Gastrocnemius medialis (tissue), 4 donors: ENCODE measurements around the gene POU3F3. TPM values are rescaled to one million over a fixed set of nuclear protein-coding genes. Genes with fewer than 3 reads are reported as not detected.

ENCODE experiments used
- ATAC-seq, 2 donors: fragments of 150-250 bp; one replicate each; pipeline ENCODE4 v1.9.1; 2016
- DNase-seq, 2 donors: peaks; one replicate each; pipeline ENCODE4 v3.0.0-alpha.2; 2019
- H3K27ac ChIP-seq, 4 donors: fragments of 200-600 bp; sonication (generic); 1 replicate in 1 of 4; 2 replicates in 3 of 4; pipeline ENCODE4 v1.5.1; 2016 to 2018; ENCODE audit warnings: mild to moderate bottlenecking in 2 of 4, moderate library complexity in 1 of 4
- H3K27me3 ChIP-seq, 3 donors: fragments of 200-600 bp; sonication (generic) in 2 of 3; 1 replicate in 1 of 3; 2 replicates in 2 of 3; pipeline versions ENCODE4 v1.5.1 to v1.6.0; 2016 to 2019; ENCODE audit warnings: mild to moderate bottlenecking in 1 of 3, moderate library complexity in 1 of 3
- H3K36me3 ChIP-seq, 2 donors: fragments of 200-600 bp; sonication (generic) in 1 of 2; one replicate each; pipeline ENCODE4 v1.5.1; 2017 to 2018
- H3K4me1 ChIP-seq, 2 donors: fragments of 200-600 bp; sonication (generic) in 1 of 2; one replicate each; pipeline ENCODE4 v1.5.1; 2016 to 2017; ENCODE audit warnings: mild to moderate bottlenecking in 2 of 2
- H3K4me3 ChIP-seq, 4 donors: fragments of 200-600 bp; sonication (generic) in 3 of 4; 1 replicate in 1 of 4; 2 replicates in 3 of 4; pipeline ENCODE4 v1.5.1; 2016 to 2019; ENCODE audit warnings: mild to moderate bottlenecking in 2 of 4
- H3K9me3 ChIP-seq, 3 donors: fragments of 200-600 bp; sonication (generic) in 2 of 3; 1 replicate in 1 of 3; 2 replicates in 2 of 3; pipeline ENCODE4 v1.5.1; 2016 to 2019
- CTCF ChIP-seq, 5 experiments: fragments of 450-650 bp in 3 of 5; fragments of 200-600 bp in 2 of 5; sonication (generic) in 2 of 5; IDR thresholded peaks in 4 of 5; conservative IDR thresholded peaks in 1 of 5; 1 replicate in 4 of 5; 2 replicates in 1 of 5; pipeline ENCODE4 v1.5.1; 2016 to 2019; ENCODE audit warnings: antibody characterized with exemption in 5 of 5, mild to moderate bottlenecking in 3 of 5, moderate library complexity in 3 of 5
- POLR2A ChIP-seq, 2 donors: fragments of 450-650 bp; IDR thresholded peaks; one replicate each; pipeline ENCODE4 v1.6.1; 2017; ENCODE audit warnings: antibody characterized with exemption in 2 of 2, mild to moderate bottlenecking in 2 of 2, moderate library complexity in 2 of 2
- in situ Hi-C, 4 donors: fragments of 200-750 bp; cut with MboI; loops; one replicate each; pipeline versions ENCODE4 v1.15.0 to v1.8.0; 2017; ENCODE audit warnings: low sequenced_read_pairs in 4 of 4
- intact Hi-C: fragments of 100-400 bp; cut with DNase I; formaldehyde crosslinking; loops from one replicate; pipeline ENCODE4 v1.15.1; 2023; ENCODE audit warnings: low total_unique reads
- total RNA-seq, 4 donors: library from RNA; depleted of rRNA; stranded (reverse); fragments of >200 nt; gene quantifications; one replicate each; pipeline versions ENCODE4 v1.1.0 to v1.2.3, GENCODE V29; 2016

POU3F3 gene
- total RNA-seq, 4 donors from 2014 or later, result not detected

GRCh38 chr2:104865096-104865470, 11.2 kb downstream of the POU3F3 start:
- in situ Hi-C loops, result no loop called here
- DNase-seq (no peak), ATAC-seq (no peak)
- Histone ChIP-seq H3K27me3 (peaks cover 92 to 99% (median 97%) of the 10 kb centered on the region in 3 donors), H3K27ac (no peak overlapping the region), H3K4me3 (no peak overlapping the region), H3K9me3 (no peaks in the 10 kb centered on the region), H3K36me3 (no peaks in the 10 kb centered on the region), H3K4me1 (peaks cover 5 to 9% of the 10 kb centered on the region in 2 donors)
- intact Hi-C loops, result no loop called here
- no peak for TF ChIP-seq POLR2A (IDR thresholded peaks at IDR 0.05)
- TF ChIP-seq CTCF (IDR thresholded peaks at IDR 0.05 in 4 of 5, conservative IDR thresholded peaks at IDR 0.05 in 1 of 5), result no peak

GRCh38 chr2:104866122-104866864, 12.4 kb downstream of the POU3F3 start:
- no peak for DNase-seq
- no peak for TF ChIP-seq POLR2A (IDR thresholded peaks at IDR 0.05)
- TF ChIP-seq CTCF (IDR thresholded peaks at IDR 0.05 in 4 of 5, conservative IDR thresholded peaks at IDR 0.05 in 1 of 5), result no peak
- Histone ChIP-seq H3K36me3 (no peaks in the 10 kb centered on the region), H3K27ac (no peak overlapping the region), H3K27me3 (peaks cover 87 to 99% (median 97%) of the 10 kb centered on the region in 3 donors), H3K4me3 (no peak overlapping the region), H3K4me1 (peaks cover 5 to 9% of the 10 kb centered on the region in 2 donors), H3K9me3 (no peaks in the 10 kb centered on the region)
- no peak for ATAC-seq
- in situ Hi-C loops (no loop called here), intact Hi-C loops (no loop called here)

- no peaks in the 10 kb centered on the region for H3K9me3 ChIP-seq
- no peak for DNase-seq
- ATAC-seq, result no peak
- no peaks in the 10 kb centered on the region for H3K36me3 ChIP-seq
- no peak for TF ChIP-seq POLR2A (IDR thresholded peaks at IDR 0.05)
- TF ChIP-seq CTCF (IDR thresholded peaks at IDR 0.05 in 4 of 5, conservative IDR thresholded peaks at IDR 0.05 in 1 of 5), result no peak
- peaks cover 87 to 99% (median 97%) of the 10 kb centered on the region in 3 donors for H3K27me3 ChIP-seq
- H3K27ac ChIP-seq, result no peak overlapping the region
- peaks cover 1 to 14% of the 10 kb centered on the region in 2 donors for H3K4me1 ChIP-seq
- H3K4me3 ChIP-seq, result no peak overlapping the region
- in situ Hi-C loops (no loop called here), intact Hi-C loops (no loop called here)
Observed at GRCh38 chr2:104866883-104867812, 13.2 kb downstream of the POU3F3 start.

- no peak for DNase-seq
- Histone ChIP-seq H3K4me1 (peaks cover 0 to 17% of the 10 kb centered on the region in 2 donors), H3K36me3 (no peaks in the 10 kb centered on the region), H3K27ac (no peak overlapping the region), H3K4me3 (no peak overlapping the region), H3K9me3 (no peaks in the 10 kb centered on the region), H3K27me3 (peaks cover 88 to 99% (median 97%) of the 10 kb centered on the region in 3 donors)
- intact Hi-C loops (no loop called here), in situ Hi-C loops (no loop called here)
- TF ChIP-seq CTCF (IDR thresholded peaks at IDR 0.05 in 4 of 5, conservative IDR thresholded peaks at IDR 0.05 in 1 of 5) (no peak), POLR2A (IDR thresholded peaks at IDR 0.05) (no peak)
- ATAC-seq, result no peak
Observed at GRCh38 chr2:104867813-104868504, 14.0 kb downstream of the POU3F3 start.
